Ovary (tissue), 9 donors: Measurements from ENCODE around the gene HSPA1L. TPM values are rescaled to one million over a fixed set of nuclear protein-coding genes. Genes with fewer than 3 reads are reported as not detected.

Experiments
- DNase-seq, 5 donors: peaks; one replicate each; pipeline ENCODE4 v3.0.0-alpha.2; 2019 to 2020
- H3K27ac ChIP-seq, 2 donors: fragments of 200-600 bp; one replicate each; pipeline versions ENCODE4 v1.5.1 to v1.8.0; 2019 to 2022
- H3K27me3 ChIP-seq: fragments of 200-600 bp; one replicate; pipeline ENCODE4 v1.8.0; 2022
- H3K36me3 ChIP-seq: fragments of 200-600 bp; sonication (generic); one replicate; pipeline ENCODE4 v1.5.1; 2019
- H3K4me1 ChIP-seq: one replicate; pipeline ENCODE4 v1.8.1; 2013; ENCODE audit warnings: mild to moderate bottlenecking, moderate library complexity; ENCODE audit not compliant: insufficient read depth
- H3K4me3 ChIP-seq: fragments of 200-600 bp; sonication (generic); one replicate; pipeline ENCODE4 v1.5.1; 2017
- H3K9me3 ChIP-seq, 2 donors: fragments of 200-600 bp in 1 of 2; sonication (generic) in 1 of 2; one replicate each; pipeline versions ENCODE4 v1.5.1 to v1.8.1; 2013 to 2019; ENCODE audit warnings: mild to moderate bottlenecking in 1 of 2, moderate library complexity in 1 of 2
- CTCF ChIP-seq, 3 donors: fragments of 450-650 bp in 2 of 3; fragments of 200-600 bp in 1 of 3; IDR thresholded peaks; one replicate each; pipeline versions ENCODE4 v1.5.1 to v1.8.0; 2016 to 2022; ENCODE audit warnings: antibody characterized with exemption in 3 of 3, mild to moderate bottlenecking in 1 of 3
- EP300 ChIP-seq: sonication (generic); formaldehyde crosslinking; IDR thresholded peaks from one replicate; pipeline ENCODE4 v1.6.1; 2017; ENCODE audit warnings: antibody characterized with exemption
- POLR2A ChIP-seq: fragments of 450-650 bp; IDR thresholded peaks from one replicate; pipeline ENCODE4 v1.6.1; 2017; ENCODE audit warnings: antibody characterized with exemption, mild to moderate bottlenecking, moderate library complexity
- WGBS, 3 donors: extraction: QIAGEN DNeasy Blood & Tissue Kit in 1 of 3; methylation state at CpG; one replicate each; pipeline versions ENCODE4 v1.1.5 to v1.1.7; 2013 to 2017; 5-methylcytosine and 5-hydroxymethylcytosine counted together
- intact Hi-C, 4 donors: fragments of 100-400 bp; cut with DNase I; formaldehyde crosslinking; loops; one replicate each; pipeline versions ENCODE4 v1.11.0 to v1.15.1; 2022 to 2023
- polyA plus RNA-seq, 2 donors: library from polyadenylated mRNA; stranded (reverse); fragments of 200-250 nt in 1 of 2; fragments of 350-450 nt in 1 of 2; fragmentation: Illumina TruSeq in 1 of 2; extraction: RNeasy Lipid Tissue Mini Kit (QIAGEN cat#74804) in 1 of 2; gene quantifications; one replicate each; pipeline ENCODE4 v1.2.3, GENCODE V29; 2013 to 2014
- small RNA-seq: library from RNA; depleted of rRNA; stranded (forward); fragments of <200 nt; gene quantifications from one replicate; pipeline ENCODE3, GENCODE V24; 2016
- total RNA-seq, 7 donors: library from RNA; depleted of rRNA in 2 of 7; stranded (reverse); fragments of >200 nt in 2 of 7; fragmentation: NEBNext Ultra II Directional in 3 of 7; extraction: Animal tissue kit (Norgen Biotek cat#: 25700) in 3 of 7; gene quantifications; one replicate each; pipeline versions ENCODE4 v1.1.0 to v1.2.4, GENCODE V29; 2016 to 2023
- donor health status: DM: no; HTN: no; CAD: no; lungs with moderate emphysema.
- donor health status: DM: no; HTN: no; CAD: no.
- donor health status: Bipolar disorder and iron deficiency.
- donor health status: DM: yes; HTN: yes; CAD: no.
- donor health status: DM: no; HTN: no; CAD: no.
- donor health status: DM: yes; HTN: yes; CAD: no.

The HSPA1L gene
- total and polyA plus RNA-seq, 9 donors, result 1.3 to 6.1 (median 3.9) TPM

GRCh38 chr6:31762356-31762755 is 52.7 kb downstream of the HSPA1L start, which contains the start of gene SAPCD1:
TSS of gene SAPCD1 (plus strand) at chr6:31762656. CDS start at chr6:31763055, 399 bp downstream.
- WGBS, 3 donors, result 51 to 63% (median 55%) methylated on average over 4 of the region's 4 CpGs

GRCh38 chr6:31761343-31761742 is 53.7 kb downstream of the HSPA1L start:
- Histone ChIP-seq H3K27me3 (no peaks in the 10 kb centered on the region), H3K4me1 (peaks cover 2% of the 10 kb centered on the region), H3K9me3 (no peaks in the 10 kb centered on the region), H3K36me3 (no peaks in the 10 kb centered on the region), H3K27ac (no peak overlapping the region), H3K4me3 (no peak overlapping the region)
- intact Hi-C loops, result no loop called here
- no peak for DNase-seq
- 95% methylated on average over 8 of the region's 8 CpGs for WGBS, 3 donors
- TF ChIP-seq CTCF (IDR thresholded peaks at IDR 0.05) (no peak), POLR2A (no peak), EP300 (no peak)

More at GRCh38 chr6:31762356-31762755, 52.7 kb downstream of the HSPA1L start, which contains the start of gene SAPCD1:
- Histone ChIP-seq H3K27ac (no peak within 1 kb of the TSS), H3K4me1 (peaks cover 3% of the 10 kb centered on the region), H3K36me3 (no peaks in the 10 kb centered on the region), H3K4me3 (no peak within 1 kb of the TSS), H3K27me3 (no peaks in the 10 kb centered on the region), H3K9me3 (no peaks in the 10 kb centered on the region)
- DNase-seq, result no peak
- intact Hi-C loops, result no loop called here
- TF ChIP-seq POLR2A, result no peak
- no peak for TF ChIP-seq CTCF (IDR thresholded peaks at IDR 0.05)

- Histone ChIP-seq H3K9me3 (no peaks in the 10 kb centered on the region), H3K27me3 (no peaks in the 10 kb centered on the region), H3K4me3 (no peak overlapping the region), H3K36me3 (no peaks in the 10 kb centered on the region), H3K27ac (no peak overlapping the region), H3K4me1 (no peaks in the 10 kb centered on the region)
- DNase-seq, result no peak
- TF ChIP-seq CTCF (IDR thresholded peaks at IDR 0.05) (no peak), EP300 (no peak), POLR2A (no peak)
- intact Hi-C loops, result no loop called here
- 88 to 96% (median 91%) methylated on average over 5 of the region's 5 CpGs for WGBS, 3 donors
These were observed 54.3 kb downstream of the HSPA1L start for GRCh38 chr6:31760790-31761189.

Small RNAs within 50 kb of the gene (small RNA-seq; reads per million reads assigned to genes)
- gene MSH5-SAPCD1 (not detected), gene RF00019 (not detected), gene SAPCD1 (not detected), gene SNORD48 (420 reads per million, percentile 95 among the genes with 10 or more reads in this experiment), gene SNORD52 (not detected)

Other genes with a start within 250 kb of the HSPA1L start
Only the 30 nearest of the 40 such genes appear.
- gene BAG6, start 162.6 kb downstream of the HSPA1L start, total RNA-seq, result 100 to 1,000 TPM; 113 to 246 (median 209) TPM
- 100 to 1,000 TPM; 140 to 170 TPM for gene BAG6, start 162.6 kb downstream of the HSPA1L start, polyA plus RNA-seq
- gene APOM, start 159.4 kb downstream of the HSPA1L start, total RNA-seq, result 1 to 10 TPM; 1.3 to 7.2 (median 4.0) TPM
- gene APOM, start 159.4 kb downstream of the HSPA1L start, polyA plus RNA-seq, result 1 to 10 TPM; 1.5 to 7.7 TPM
- gene C6orf47, start 154.5 kb downstream of the HSPA1L start, total RNA-seq, result 10 to 100 TPM; 13.9 to 26.2 (median 22.6) TPM
- 10 to 100 TPM; 15.9 to 17.6 TPM for gene C6orf47, start 154.5 kb downstream of the HSPA1L start, polyA plus RNA-seq
- 10 to 100 TPM; 14.6 to 19.9 (median 16.5) TPM for gene GPANK1, start 150.3 kb downstream of the HSPA1L start, total RNA-seq
- gene GPANK1, start 150.3 kb downstream of the HSPA1L start, polyA plus RNA-seq, result 10 to 100 TPM; 25.1 to 26.6 TPM
- 100 to 1,000 TPM; 120 to 258 (median 139) TPM for gene CSNK2B, start 149.2 kb downstream of the HSPA1L start, total RNA-seq
- 100 to 1,000 TPM; 186 to 240 TPM for gene CSNK2B, start 149.2 kb downstream of the HSPA1L start, polyA plus RNA-seq
- gene LY6G5B, start 145.3 kb downstream of the HSPA1L start, total RNA-seq, result 10 to 100 TPM in 5 of 7 donors, 1 to 10 TPM in 2; 8.5 to 28.4 (median 13.1) TPM
- 10 to 100 TPM; 11.4 to 15.0 TPM for gene LY6G5B, start 145.3 kb downstream of the HSPA1L start, polyA plus RNA-seq
- gene LY6G5C, start 134.2 kb downstream of the HSPA1L start, total RNA-seq, result 1 to 10 TPM in 6 of 7 donors, not detected in 1; 1.2 to 2.3 (median 2.0) TPM
- gene LY6G5C, start 134.2 kb downstream of the HSPA1L start, polyA plus RNA-seq, result 1 to 10 TPM; 2.7 to 3.7 TPM
- gene ABHD16A, start 112.0 kb downstream of the HSPA1L start, total RNA-seq, result 10 to 100 TPM; 31.1 to 60.4 (median 37.6) TPM
- gene ABHD16A, start 112.0 kb downstream of the HSPA1L start, polyA plus RNA-seq, result 10 to 100 TPM; 25.4 to 35.2 TPM
- not detected for gene LY6G6F, start 108.4 kb downstream of the HSPA1L start, total RNA-seq
- gene LY6G6F, start 108.4 kb downstream of the HSPA1L start, polyA plus RNA-seq, result not detected
- not detected for gene LY6G6D, start 99.9 kb downstream of the HSPA1L start, total RNA-seq
- gene LY6G6D, start 99.9 kb downstream of the HSPA1L start, polyA plus RNA-seq, result not detected
- 1 to 10 TPM in 2 of 7 donors, not detected in 5; 1.0 to 4.9 TPM for gene LY6G6C, start 93.5 kb downstream of the HSPA1L start, total RNA-seq
- gene LY6G6C, start 93.5 kb downstream of the HSPA1L start, polyA plus RNA-seq, result under 1 TPM in 1 of 2 donors, not detected in 1; 0.17 TPM
- gene MPIG6B, start 91.9 kb downstream of the HSPA1L start, total RNA-seq, result under 1 TPM in 3 of 7 donors, not detected in 4; 0.15 to 0.94 (median 0.69) TPM
- gene MPIG6B, start 91.9 kb downstream of the HSPA1L start, polyA plus RNA-seq, result under 1 TPM; 0.06 to 0.60 TPM
- 100 to 1,000 TPM in 3 of 7 donors, 10 to 100 TPM in 4; 61.2 to 139 (median 95.2) TPM for gene DDAH2, start 86.0 kb downstream of the HSPA1L start, total RNA-seq
- 100 to 1,000 TPM in 1 of 2 donors, 10 to 100 TPM in 1; 23.9 to 127 TPM for gene DDAH2, start 86.0 kb downstream of the HSPA1L start, polyA plus RNA-seq
- gene CLIC1, start 78.8 kb downstream of the HSPA1L start, total RNA-seq, result 100 to 1,000 TPM; 128 to 208 (median 184) TPM
- 100 to 1,000 TPM; 199 to 473 TPM for gene CLIC1, start 78.8 kb downstream of the HSPA1L start, polyA plus RNA-seq
- gene MSH5, start 75.3 kb downstream of the HSPA1L start, total RNA-seq, result 10 to 100 TPM in 4 of 7 donors, 1 to 10 TPM in 3; 8.6 to 19.1 (median 14.5) TPM
- gene MSH5, start 75.3 kb downstream of the HSPA1L start, polyA plus RNA-seq, result 1 to 10 TPM; 4.8 to 7.8 TPM
- gene SAPCD1, start 52.6 kb downstream of the HSPA1L start, total RNA-seq, result 1 to 10 TPM in 5 of 7 donors, under 1 TPM in 1, not detected in 1; 0.94 to 5.2 (median 3.6) TPM
- gene SAPCD1, start 52.6 kb downstream of the HSPA1L start, polyA plus RNA-seq, result 1 to 10 TPM; 1.6 to 2.9 TPM
- gene VWA7, start 38.0 kb downstream of the HSPA1L start, total RNA-seq, result 10 to 100 TPM in 1 of 7 donors, 1 to 10 TPM in 5, under 1 TPM in 1; 0.48 to 25.2 (median 1.7) TPM
- gene VWA7, start 38.0 kb downstream of the HSPA1L start, polyA plus RNA-seq, result under 1 TPM; 0.18 to 0.62 TPM
- gene VARS1, start 19.5 kb downstream of the HSPA1L start, total RNA-seq, result 10 to 100 TPM; 16.0 to 73.6 (median 44.1) TPM
- gene VARS1, start 19.5 kb downstream of the HSPA1L start, polyA plus RNA-seq, result 10 to 100 TPM; 21.1 to 29.8 TPM
- 10 to 100 TPM; 35.9 to 58.3 (median 47.5) TPM for gene LSM2, start 8.3 kb downstream of the HSPA1L start, total RNA-seq
- gene LSM2, start 8.3 kb downstream of the HSPA1L start, polyA plus RNA-seq, result 10 to 100 TPM; 51.2 to 90.7 TPM
- 100 to 1,000 TPM in 5 of 7 donors, 10 to 100 TPM in 2; 51.5 to 340 (median 140) TPM for gene HSPA1A, start 260 bp upstream of the HSPA1L start, total RNA-seq
- 10 to 100 TPM; 44.6 to 83.1 TPM for gene HSPA1A, start 260 bp upstream of the HSPA1L start, polyA plus RNA-seq
- gene HSPA1B, start 12.5 kb upstream of the HSPA1L start, total RNA-seq, result 100 to 1,000 TPM; 119 to 506 (median 196) TPM
- gene HSPA1B, start 12.5 kb upstream of the HSPA1L start, polyA plus RNA-seq, result 10 to 100 TPM; 41.9 to 66.0 TPM
- 10 to 100 TPM; 23.7 to 35.7 (median 28.2) TPM for gene NEU1, start 47.5 kb upstream of the HSPA1L start, total RNA-seq
- gene NEU1, start 47.5 kb upstream of the HSPA1L start, polyA plus RNA-seq, result 10 to 100 TPM; 26.3 to 61.1 TPM
- gene SLC44A4, start 63.7 kb upstream of the HSPA1L start, total RNA-seq, result 10 to 100 TPM in 1 of 7 donors, 1 to 10 TPM in 6; 1.4 to 54.8 (median 6.4) TPM
- 1 to 10 TPM; 1.8 to 2.5 TPM for gene SLC44A4, start 63.7 kb upstream of the HSPA1L start, polyA plus RNA-seq
- 10 to 100 TPM; 23.1 to 71.7 (median 57.7) TPM for gene EHMT2, start 82.4 kb upstream of the HSPA1L start, total RNA-seq
- gene EHMT2, start 82.4 kb upstream of the HSPA1L start, polyA plus RNA-seq, result 10 to 100 TPM; 19.7 to 48.4 TPM
- 10 to 100 TPM in 5 of 7 donors, 1 to 10 TPM in 2; 1.9 to 24.8 (median 10.8) TPM for gene ZBTB12, start 86.8 kb upstream of the HSPA1L start, total RNA-seq
- gene ZBTB12, start 86.8 kb upstream of the HSPA1L start, polyA plus RNA-seq, result 10 to 100 TPM in 1 of 2 donors, 1 to 10 TPM in 1; 2.4 to 10.3 TPM
- 10 to 100 TPM in 4 of 7 donors, 1 to 10 TPM in 3; 1.4 to 23.0 (median 11.4) TPM for gene C2, start 112.4 kb upstream of the HSPA1L start, total RNA-seq
- gene C2, start 112.4 kb upstream of the HSPA1L start, polyA plus RNA-seq, result 10 to 100 TPM in 1 of 2 donors, 1 to 10 TPM in 1; 8.6 to 32.6 TPM
- gene CFB, start 130.8 kb upstream of the HSPA1L start, total RNA-seq, result 100 to 1,000 TPM in 1 of 7 donors, 10 to 100 TPM in 6; 11.3 to 231 (median 23.8) TPM
- gene CFB, start 130.8 kb upstream of the HSPA1L start, polyA plus RNA-seq, result 10 to 100 TPM; 19.1 to 20.4 TPM
- gene NELFE, start 143.7 kb upstream of the HSPA1L start, total RNA-seq, result 10 to 100 TPM; 59.2 to 75.0 (median 65.8) TPM
- gene NELFE, start 143.7 kb upstream of the HSPA1L start, polyA plus RNA-seq, result 10 to 100 TPM; 54.8 to 84.5 TPM
- 10 to 100 TPM; 37.2 to 59.4 (median 51.5) TPM for gene SKIC2, start 143.9 kb upstream of the HSPA1L start, total RNA-seq
- gene SKIC2, start 143.9 kb upstream of the HSPA1L start, polyA plus RNA-seq, result 10 to 100 TPM; 24.6 to 36.3 TPM
- gene DXO, start 156.9 kb upstream of the HSPA1L start, total RNA-seq, result 10 to 100 TPM; 22.3 to 42.8 (median 26.7) TPM
- gene DXO, start 156.9 kb upstream of the HSPA1L start, polyA plus RNA-seq, result 10 to 100 TPM; 11.7 to 29.3 TPM